SHP77 treated with DMSO at 0.1 percent for 48 hours (cell line): ENCODE results near the gene SUSD3.
A peak's percentile ranks its signal among the peaks of the same experiment; 100 is the strongest.

ENCODE experiments used
- DNase-seq: peaks from one replicate; lab custom pipeline; 2025; lab: John Stamatoyannopoulos, UW

Gene SUSD3

GRCh38 chr9:93123561-93124283, 65.2 kb downstream of the SUSD3 start:
- no peak for DNase-seq

GRCh38 chr9:93124793-93125192, 66.3 kb downstream of the SUSD3 start:
- no peak for DNase-seq

GRCh38 chr9:93125331-93125894, 66.9 kb downstream of the SUSD3 start:
- no peak for DNase-seq

GRCh38 chr9:93126151-93126781, 67.8 kb downstream of the SUSD3 start:
- DNase-seq = no peak

- peak; percentile 53 for DNase-seq
These were observed 68.4 kb downstream of the SUSD3 start for GRCh38 chr9:93126825-93127368.

GRCh38 chr9:93127395-93127911, 69.0 kb downstream of the SUSD3 start:
- no peak for DNase-seq

- no peak for DNase-seq
These were observed 69.7 kb downstream of the SUSD3 start for GRCh38 chr9:93128011-93128714.

GRCh38 chr9:93128715-93129224, 70.3 kb downstream of the SUSD3 start:
- DNase-seq = no peak

GRCh38 chr9:93129286-93129685, 70.8 kb downstream of the SUSD3 start:
- DNase-seq = no peak

GRCh38 chr9:93129691-93130500, 71.4 kb downstream of the SUSD3 start:
- no peak for DNase-seq

GRCh38 chr9:93130861-93131481, 72.5 kb downstream of the SUSD3 start:
- no peak for DNase-seq

GRCh38 chr9:93131599-93132286, 73.2 kb downstream of the SUSD3 start:
- no peak for DNase-seq

GRCh38 chr9:93132287-93132927, 73.9 kb downstream of the SUSD3 start:
- no peak for DNase-seq

- no peak for DNase-seq
These were observed 74.6 kb downstream of the SUSD3 start for GRCh38 chr9:93132946-93133680.

- no peak for DNase-seq
These were observed 75.1 kb downstream of the SUSD3 start for GRCh38 chr9:93133681-93134014.

GRCh38 chr9:93134015-93134739, 75.7 kb downstream of the SUSD3 start, which contains the start of gene NINJ1:
NINJ1 (minus strand) TSS chr9:93134251; CDS start chr9:93134217, 34 bp downstream.
- DNase-seq = no peak
